Activated T-cell treated with anti-CD3 and anti-CD28 coated beads for 4 hours (primary cell): ENCODE data around the gene MYOZ3.

Experiments used
- DNase-seq: peaks from one replicate; pipeline ENCODE4 v3.0.0-alpha.2; 2020

The MYOZ3 gene

GRCh38 chr5:150710165-150710564, 49.1 kb downstream of the MYOZ3 start:
- DNase-seq: no peak

- DNase-seq: no peak
These were observed 62.8 kb downstream of the MYOZ3 start for GRCh38 chr5:150723845-150724244.
